ENCODE results near the gene DNAH12.
"Not testable (repeated sequence)": the region's sequence is repeated elsewhere in the genome, so short reads cannot be mapped to it uniquely, and the experiment has no call there.

DNAH12 gene

DNA sequence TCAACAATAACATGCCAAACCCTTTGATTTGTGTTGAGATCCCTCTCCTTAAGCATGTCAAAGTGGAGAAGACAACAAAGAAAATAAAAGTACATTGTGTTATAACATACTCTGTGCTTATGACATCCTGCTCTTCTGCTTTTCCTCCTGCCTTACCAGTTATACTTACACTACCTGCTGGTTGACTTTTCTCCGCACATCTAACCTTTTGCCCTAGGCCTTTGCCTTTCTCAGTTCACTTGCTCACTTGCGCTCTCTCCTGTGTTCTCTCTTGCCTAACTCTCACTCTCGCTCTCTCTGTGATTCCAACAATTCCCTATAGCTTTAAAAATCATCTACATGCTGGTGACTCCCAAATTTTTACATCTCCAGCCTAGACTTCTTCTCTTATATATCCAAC, 5.7 kb downstream of the DNAH12 start:
- DNase-seq: no peak

DNA sequence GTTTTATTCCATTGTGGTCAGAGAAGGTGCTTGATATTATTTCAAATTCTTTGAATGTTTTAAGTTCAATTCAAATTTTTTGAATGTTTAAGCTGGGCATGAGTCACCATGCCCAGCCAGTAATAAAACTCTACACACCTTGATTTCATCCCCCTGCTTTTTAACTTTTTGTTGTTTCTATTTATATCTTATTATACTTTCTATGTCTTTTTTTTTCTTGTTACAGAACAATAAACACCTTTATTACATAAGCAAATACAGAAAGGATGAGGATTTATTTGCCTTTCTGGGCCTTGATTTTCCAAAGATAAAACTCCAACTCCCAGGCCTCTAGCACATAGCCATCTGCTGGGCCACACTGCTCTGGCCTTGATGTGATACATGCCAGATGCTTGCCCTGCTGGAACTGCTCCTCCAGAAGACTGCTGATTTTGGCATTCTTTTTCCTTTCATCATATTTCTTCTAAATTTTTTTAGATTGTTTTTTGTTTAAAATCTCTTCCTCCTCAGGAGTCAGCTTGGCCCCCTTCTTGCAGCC, 14.0 kb downstream of the DNAH12 start:
- DNase-seq: no peak

DNA sequence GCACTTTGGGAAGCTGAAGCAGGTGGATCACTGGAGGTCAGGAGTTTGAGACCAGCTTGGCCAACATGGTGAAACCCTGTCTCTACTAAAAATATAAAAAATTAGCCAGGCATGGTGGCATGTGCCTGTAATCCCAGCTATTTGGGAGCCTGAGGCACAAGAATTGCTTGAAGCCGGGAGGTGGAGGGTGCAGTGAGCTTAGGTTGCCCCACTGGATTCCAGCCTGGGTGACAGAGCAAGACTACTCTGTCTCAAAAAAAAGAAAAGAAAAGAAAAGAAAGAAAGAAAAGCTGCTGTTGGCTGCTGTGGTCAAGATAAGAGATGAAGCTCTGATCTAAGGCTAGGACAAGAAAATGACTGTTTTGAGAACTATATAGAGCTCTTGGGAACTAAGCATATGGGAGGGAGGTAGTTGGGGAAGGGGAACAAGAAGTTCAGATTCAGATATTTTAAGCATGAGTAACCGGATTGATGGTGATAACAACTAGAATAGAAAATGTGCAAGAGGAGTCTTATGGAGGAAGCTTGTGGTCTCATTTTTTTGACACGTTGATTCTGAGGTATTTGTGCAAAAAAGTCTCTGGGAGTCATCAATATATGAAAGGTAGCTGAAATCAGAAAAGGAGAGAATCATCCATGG, 25.7 kb downstream of the DNAH12 start:
- DNase-seq: peak; percentile 25

DNA sequence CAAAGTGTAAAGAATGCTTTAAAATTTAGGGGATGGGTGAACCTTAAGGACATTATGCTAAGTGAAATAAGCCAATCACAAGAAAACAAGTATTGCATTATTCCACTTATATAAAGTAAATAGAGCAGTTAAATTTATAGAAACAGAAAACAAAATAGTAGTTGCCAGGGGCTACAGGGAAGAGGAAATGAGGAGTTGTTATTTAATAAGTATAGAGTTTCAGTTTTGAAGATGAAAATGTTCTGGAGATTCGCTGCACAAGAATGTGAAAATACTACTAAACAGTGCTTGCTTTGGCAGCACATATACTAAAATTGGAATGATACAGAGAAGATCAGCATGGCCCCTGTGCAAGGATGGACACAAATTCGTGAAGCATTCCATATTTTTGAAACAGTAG, 32.0 kb downstream of the DNAH12 start:
- DNase-seq: no peak

DNA sequence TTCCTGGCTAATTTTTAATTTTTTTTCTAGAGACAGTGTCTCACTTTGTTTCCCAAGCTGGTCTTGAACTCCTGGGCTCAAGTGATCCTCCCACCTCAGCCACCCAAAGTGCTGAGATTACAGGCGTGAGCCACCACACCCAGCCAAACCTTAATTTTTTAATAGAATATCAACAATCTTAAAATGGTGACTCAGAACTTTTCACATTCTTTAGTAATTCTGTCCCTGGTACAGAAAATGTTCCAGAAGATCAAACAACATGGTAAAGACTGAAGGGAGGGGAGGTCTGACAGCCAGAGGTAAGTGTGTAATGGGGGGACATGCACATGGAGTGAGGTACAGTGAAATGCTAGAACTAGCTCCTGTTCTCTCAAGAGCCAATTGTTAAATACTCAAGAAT, 38.2 kb downstream of the DNAH12 start:
- no peak for DNase-seq

DNA sequence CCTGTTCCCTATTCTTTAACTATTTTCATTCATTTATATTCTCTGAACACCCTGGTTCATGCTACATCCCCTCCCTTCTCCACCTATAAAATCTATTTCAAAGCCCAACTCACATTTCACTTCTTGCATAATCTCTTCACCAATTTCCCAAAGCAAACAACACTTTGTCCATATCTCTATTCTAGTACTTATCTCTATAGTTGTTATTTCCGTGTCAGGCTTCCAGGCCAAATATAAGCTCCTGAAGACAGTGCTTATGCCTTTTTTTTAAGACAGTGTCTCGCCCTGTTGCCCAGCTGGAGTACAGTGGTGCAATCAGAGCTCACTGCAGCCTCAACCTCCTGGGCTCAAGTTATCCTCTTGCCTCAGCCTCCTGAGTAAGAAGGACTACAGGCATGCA, 43.6 kb downstream of the DNAH12 start:
- no peak for DNase-seq

DNA sequence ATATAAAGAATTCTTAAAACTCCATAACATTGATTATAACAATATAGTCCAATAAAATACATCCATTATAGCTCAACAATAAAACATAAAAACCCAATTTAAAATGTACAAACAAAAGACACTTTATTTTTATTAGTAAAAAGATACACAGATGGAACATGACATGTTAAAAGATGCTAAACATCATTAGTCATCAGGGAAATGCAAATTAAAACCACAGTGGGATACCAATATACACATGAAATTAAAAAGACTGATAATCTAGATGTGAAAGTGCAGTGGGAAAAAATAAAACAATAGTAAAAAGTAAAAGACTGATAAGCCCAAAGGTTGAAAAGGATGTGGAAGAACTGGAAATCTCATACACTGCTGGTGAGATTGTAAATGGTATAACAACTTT, 46.2 kb downstream of the DNAH12 start:
- DNase-seq: no peak

DNA sequence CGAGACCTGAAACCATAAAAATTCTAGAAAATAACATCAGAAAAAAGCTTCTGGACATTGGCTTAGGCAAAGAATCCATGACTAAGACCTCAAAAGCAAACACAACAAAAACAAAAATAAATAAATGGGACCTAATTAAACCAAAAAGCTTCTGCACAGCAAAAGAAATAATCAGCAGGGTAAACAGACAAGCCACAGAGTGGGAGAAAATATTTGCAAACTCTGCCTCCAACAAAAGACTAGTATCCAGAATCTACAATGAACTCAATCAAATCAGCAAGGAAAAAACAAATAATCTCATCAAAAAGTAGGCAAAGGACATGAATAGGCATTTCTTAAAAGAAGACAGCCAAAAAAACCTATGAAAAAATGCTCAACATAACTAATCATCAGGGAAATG, 59.6 kb downstream of the DNAH12 start:
- no peak for DNase-seq

DNA sequence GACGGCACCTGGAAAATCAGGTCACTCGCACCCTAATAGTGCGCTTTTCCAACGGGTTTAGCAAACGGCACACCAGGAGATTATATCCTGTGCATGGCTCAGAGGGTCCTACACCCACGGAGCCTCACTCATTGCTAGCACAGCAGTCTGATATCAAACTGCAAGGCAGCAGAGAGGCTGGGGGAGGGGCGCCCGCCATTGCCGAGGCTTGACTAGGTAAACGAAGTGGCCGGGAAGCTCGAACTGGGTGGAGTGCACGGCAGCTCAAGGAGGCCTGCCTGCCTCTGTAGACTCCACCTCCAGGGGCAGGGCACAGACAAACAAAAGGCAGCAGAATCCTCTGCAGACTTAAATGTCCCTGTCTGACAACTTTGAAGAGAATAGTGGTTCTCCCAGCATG, 67.0 kb downstream of the DNAH12 start:
- not testable (repeated sequence) for DNase-seq

DNA sequence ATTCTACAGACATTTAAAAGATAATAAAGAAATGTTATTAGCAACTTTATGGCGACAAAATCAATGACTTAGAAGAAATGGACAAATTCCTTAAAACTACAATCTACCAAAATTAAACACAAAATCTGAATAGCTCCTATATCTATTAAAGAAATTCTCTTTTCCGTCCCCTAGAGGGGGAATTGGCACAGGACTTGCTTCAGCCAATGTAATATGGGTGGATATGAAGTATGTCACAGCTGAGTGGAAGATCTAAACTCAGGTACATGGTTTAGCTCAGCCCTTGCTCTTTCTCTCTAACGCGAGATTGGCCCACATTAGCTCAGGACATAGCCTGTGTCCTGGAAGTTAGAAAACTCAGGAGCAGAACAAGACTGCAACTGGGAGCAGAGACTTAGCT, 79.3 kb downstream of the DNAH12 start:
- peak; percentile 48 for DNase-seq

DNA sequence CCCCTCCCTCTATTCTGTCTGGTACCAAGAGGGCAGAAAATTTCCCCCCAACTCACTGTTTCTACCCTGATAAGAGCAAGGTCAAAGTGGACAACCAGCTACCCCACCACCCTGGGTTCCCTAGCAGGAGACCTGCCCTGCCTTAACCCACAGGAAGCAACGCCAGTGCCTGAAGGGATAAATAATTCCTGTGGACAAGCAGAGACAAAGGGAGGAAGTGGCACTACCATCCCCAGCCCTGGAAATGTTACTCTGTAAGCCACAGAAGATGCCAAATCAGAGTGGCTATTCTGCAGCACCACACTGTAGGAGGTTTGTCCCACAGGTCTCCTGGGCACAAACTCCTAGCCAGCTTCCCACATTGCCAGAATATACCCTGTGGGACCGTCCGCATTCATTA, 80.1 kb downstream of the DNAH12 start:
- no peak for DNase-seq

DNA sequence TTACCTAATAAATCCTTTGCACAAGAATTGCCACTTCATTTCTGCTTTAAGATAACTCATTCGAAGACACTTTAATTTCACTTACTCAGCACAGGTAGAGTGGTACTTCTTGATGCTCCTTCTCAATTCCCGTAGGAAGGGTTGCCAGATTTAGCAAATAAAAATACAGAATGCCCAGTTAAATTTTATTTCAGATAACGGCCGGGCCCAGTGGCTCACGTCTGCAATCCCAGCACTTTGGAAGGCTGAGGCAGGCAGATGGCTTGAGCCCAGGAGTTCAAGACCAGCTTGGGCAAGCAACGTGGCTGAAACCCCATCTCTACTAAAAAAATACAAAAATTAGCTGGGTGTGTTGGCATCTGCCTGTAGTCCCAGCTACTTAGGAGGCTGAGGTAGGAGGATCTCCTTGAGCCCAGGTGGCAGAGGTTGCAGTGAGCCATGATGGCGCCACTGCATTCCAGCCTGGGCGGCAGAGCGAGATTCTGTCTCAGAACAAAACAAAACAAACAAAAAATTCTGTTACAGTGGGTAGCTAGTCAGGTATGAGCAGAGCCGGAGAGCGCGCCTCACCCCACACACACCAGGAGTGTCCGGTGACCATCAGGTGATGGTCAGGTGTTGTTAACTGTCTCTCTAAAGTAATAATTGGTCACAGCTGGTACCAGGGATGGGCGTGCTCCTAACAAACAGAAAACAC, 92.8 kb downstream of the DNAH12 start:
- DNase-seq: no peak

DNA sequence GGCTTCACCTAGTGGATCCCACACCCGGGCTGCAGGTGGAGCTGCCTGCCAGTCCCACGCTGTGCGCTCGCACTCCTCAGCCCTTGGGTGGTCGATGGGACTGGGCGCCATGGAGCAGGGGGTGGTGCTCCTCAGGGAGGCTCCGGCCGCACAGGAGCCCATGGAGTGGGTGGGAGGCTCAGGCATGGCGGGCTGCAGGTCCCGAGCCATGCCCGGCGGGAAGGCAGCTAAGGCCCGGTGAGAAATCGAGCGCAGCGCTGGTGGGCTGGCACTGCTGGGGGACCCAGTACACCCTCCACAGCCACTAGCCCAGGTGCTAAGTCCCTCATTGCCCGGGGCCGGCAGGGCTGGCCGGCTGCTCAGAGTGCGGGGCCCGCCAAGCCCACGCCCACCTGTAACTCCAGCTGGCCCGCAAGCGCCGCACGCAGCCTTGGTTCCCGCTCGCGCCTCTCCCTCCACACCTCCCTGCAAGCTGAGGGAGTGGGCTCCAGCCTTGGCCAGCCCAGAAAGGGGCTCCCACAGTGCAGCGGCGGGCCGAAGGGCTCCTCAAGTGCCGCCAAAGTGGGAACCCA, 94.8 kb downstream of the DNAH12 start:
- not testable (repeated sequence) for DNase-seq

DNA sequence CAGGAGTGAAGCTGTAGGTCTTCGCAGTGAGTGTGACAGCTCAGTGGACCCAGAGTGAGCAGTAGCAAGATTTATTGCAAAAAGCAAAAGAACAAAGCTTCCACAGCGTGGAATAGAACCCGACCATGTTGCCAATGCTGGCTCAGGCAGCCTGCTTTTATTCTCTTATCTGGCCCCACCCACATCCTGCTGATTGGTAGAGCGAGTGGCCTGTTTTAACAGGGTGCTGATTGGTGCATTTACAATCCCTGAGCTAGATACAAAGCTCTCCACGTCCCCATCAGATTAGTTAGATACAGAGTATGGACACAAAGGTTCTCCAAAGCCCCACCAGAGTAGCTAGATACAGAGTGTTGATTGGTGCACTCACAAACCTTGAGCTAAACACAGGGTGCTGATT, 95.7 kb downstream of the DNAH12 start:
- DNase-seq: not testable (repeated sequence)

DNA sequence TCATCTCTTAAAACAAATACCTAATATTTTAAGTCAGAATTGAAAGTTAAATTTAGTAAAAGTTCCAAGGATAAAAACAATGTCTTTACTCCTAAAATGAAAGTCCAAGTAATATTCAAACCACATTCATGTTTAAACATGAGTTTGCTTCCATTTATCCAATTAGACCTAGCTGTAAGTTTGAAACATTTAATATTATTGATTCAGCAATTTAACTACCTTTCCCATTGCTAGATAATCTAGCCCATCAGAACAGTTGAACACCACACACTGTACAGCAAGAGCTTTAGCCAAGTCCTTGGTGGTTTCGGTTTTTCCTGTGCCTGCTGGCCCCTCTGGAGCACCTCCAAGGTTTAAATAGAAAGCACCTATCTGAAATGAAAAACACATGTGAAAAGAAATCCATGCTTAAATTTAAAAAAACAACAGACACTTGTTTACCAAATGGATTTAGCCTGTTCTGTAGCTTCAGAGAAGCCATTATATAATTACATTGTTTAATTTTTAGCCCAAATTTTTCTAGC, 97.8 kb downstream of the DNAH12 start:
- peak; percentile 21 for DNase-seq

DNA sequence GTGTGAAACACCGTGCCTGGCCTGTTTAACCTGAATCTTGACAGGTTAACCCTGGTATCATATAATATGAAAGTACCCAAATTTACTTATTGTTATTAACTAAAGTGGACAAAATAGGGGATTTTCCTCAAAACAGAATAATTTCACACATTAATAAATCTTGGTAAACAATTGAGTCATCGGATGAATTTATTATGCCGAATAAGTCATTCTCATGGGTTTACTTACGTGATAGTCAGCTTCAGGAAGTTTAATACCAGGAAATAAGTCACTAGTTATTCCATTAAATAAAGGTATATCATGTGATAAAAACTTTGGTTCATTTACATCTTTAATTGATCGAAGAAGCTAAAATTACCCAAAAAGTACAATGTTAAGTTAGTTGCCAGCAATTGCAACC, 99.7 kb downstream of the DNAH12 start:
- no peak for DNase-seq

DNA sequence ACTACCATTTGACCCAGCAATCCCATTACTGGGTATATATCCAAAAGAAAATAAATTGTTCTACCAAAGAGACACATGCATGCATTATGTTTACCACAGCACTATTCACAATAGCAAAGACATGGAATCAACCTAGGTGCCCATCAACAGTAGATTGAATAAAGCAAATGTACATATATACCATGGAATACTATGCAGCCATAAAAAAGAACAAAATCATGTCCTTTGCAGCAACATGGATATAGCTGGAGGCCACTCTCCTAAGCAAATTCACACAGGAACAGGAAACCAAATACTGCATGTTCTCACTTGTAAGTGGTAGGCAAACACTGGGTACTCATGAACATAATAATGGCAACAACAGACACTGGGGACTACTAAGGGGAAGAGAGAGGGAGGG, 104.0 kb downstream of the DNAH12 start:
- not testable (repeated sequence) for DNase-seq

DNA sequence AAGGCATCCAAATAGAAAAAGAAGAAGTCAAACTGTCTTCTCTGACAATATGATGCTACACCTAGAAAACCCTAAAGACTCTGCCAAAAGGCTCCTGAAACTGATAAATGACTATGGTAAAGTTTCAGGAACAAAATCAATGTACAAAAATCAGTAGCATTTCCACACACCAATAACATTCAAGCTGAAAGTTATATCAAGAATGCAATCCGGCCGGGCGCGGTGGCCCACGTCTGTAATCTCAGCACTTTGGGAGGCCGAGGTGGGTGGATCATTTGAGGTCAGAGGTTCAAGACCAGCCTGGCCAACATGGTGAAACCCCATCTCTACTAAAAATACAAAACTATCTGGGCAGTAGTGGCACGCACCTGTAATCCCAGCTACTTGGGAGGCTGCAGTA, 105.7 kb downstream of the DNAH12 start:
- DNase-seq: not testable (repeated sequence)

DNA sequence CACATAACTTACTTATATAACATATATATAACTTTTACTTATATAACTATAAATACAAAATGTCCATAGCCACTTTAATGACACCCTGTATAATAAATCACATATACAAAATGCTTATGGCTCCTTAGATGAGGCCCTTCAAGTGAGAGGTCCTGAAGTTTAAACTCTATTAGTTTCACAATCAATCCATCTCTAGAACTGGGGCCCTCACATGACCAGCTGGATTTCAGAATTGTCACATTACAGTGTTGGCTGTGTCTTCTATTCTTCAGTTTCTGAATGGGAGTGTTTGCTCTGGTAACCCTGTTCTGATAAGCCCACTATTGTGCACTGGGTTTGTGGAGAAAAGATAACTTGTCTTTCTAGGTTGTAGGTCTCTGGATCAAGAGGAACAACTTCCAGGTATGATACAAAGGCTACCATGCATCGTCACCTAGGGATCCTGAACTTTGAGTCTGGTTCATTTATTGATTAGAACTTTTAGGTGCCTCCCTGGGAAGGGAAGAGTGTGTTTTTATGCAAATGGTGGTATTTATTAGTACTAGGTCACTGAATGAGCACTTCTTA, 107.9 kb downstream of the DNAH12 start:
- DNase-seq: no peak

DNA sequence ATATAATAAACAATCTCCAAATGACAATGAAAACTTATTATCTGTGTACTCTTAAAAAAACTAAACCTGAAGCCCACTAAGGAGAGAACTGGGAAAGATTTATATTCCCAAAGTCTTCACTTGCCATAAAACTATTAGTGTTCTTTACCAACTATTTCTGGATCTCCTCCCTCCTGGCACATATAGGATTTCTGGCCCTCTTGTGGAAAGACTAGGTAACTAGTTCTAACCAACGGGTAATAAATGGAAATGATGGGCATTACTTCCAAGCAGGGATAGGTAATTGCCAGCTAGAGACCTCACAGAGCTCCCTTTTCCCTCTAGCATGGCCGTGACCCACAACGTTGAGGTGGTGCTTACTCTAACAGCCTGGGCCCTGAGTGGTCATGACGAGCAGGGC, 110.1 kb downstream of the DNAH12 start:
- peak; percentile 53 for DNase-seq

DNA sequence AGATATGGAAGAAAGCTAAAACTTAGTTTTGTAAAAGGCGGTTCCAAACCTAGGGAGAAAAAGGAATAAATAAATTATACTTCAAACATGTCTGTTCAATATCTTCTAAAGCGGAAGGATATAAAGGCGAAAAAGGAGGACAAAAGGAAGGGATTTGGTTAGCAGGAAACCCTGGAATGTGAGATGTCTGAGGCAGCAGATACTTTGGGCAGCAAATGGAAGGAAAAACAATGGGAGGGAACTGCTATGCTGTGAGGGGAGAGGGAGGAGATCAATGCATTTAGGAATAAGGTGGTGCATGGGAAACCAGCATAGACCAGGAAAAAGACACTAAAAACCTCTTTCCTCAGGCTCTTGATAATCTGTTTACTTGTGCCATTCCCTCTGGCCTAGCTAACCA, 120.8 kb downstream of the DNAH12 start:
- DNase-seq: no peak

DNA sequence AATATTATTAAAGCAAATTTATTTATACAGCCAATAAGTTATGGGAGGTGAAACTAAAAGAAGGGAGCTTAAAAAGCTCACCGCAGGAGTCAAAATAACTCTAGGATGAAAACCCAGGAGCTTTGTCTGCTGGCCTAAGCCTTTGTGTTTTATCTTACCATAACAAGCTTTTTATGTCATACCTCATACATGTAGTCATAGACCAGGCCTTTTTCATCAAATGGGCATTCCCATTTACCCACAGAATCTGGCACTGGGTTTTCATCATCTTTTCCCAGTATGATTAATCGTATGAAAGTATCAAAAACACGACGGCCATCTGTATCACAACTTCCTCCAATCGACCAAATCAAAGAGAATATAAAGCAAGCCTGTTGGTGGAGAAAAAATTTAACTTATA, 122.8 kb downstream of the DNAH12 start:
- DNase-seq: no peak

DNA sequence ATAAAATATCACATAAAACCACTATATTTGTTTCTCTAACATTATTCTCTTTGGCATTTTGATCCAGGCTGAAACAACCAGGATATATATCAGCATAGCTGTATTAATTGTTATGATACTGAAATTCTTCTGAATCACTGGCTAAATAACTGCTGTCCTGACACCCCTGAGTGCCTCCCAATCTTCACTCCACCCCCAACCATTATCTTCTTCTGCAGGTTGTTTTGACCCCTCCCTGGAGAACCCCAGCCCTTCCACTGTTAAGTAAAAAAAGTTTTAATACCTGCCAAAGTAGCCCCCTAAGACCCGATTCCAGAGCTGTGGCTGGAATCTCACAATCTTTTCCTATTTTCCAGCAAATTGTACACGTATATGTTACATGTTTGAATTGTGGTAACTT, 124.1 kb downstream of the DNAH12 start:
- DNase-seq: peak; percentile 35

DNA sequence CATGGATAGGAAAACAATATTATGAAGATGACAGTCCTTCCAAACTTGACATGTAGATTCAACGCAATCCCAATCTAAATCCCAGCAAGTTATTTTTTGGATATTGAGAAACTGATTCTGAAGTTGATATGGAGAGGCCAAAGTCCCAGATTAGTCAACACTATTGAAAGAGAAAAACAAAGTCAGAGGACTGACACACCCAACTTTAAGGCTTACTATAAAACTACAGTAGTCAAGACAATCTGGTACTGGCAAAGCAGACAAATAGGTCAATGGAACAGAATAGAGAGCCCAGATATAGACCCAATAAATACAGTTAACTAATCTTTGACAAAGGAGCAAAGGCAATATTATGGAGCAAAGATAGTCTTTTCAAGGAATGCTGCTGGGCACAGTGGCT, 132.4 kb downstream of the DNAH12 start:
- no peak for DNase-seq
